LNCaP clone FGC (cell line): ENCODE results near the gene ATG9B.

Experiments
- DNase-seq: peaks from one replicate; pipeline ENCODE4 v3.0.0-alpha.2; 2011; ENCODE audit warnings: low read depth
- H3K4me3 ChIP-seq: 2 replicates; pipeline ENCODE4 v1.5.1; 2011; ENCODE audit warnings: mild to moderate bottlenecking, low read depth, low read length, control low read depth
- CTCF ChIP-seq: IDR thresholded peaks from 2 replicates; pipeline ENCODE4 v1.5.1; 2012; ENCODE audit warnings: mild to moderate bottlenecking; ENCODE audit not compliant: control insufficient read depth, insufficient read depth; ENCODE audit errors: extremely low read depth

Gene ATG9B

GRCh38 chr7:151024435-151025056, at the start of gene ATG9B:
Gene ATG9B, minus strand, starts transcription at chr7:151024494. Its CDS starts 71 bp downstream, at chr7:151024423.
- no peak for TF ChIP-seq CTCF
- no peak for DNase-seq

GRCh38 chr7:151073990-151074389, 49.7 kb upstream of the ATG9B start:
- no peak for DNase-seq
- no peak overlapping the region for H3K4me3 ChIP-seq
- TF ChIP-seq CTCF, result no peak

More at GRCh38 chr7:151024435-151025056, at the start of gene ATG9B:
- no peak within 1 kb of the TSS for H3K4me3 ChIP-seq

GRCh38 chr7:151071032-151071866, 47.0 kb upstream of the ATG9B start:
- no peak overlapping the region for H3K4me3 ChIP-seq
- TF ChIP-seq CTCF, result no peak
- DNase-seq, result no peak

- DNase-seq, result no peak
- no peak overlapping the region for H3K4me3 ChIP-seq
- TF ChIP-seq CTCF, result no peak
These were observed 46.3 kb upstream of the ATG9B start for GRCh38 chr7:151070574-151070960.

GRCh38 chr7:151069841-151070573, 45.7 kb upstream of the ATG9B start:
- H3K4me3 ChIP-seq, result no peak overlapping the region
- no peak for TF ChIP-seq CTCF
- no peak for DNase-seq

GRCh38 chr7:151068069-151068773, 43.9 kb upstream of the ATG9B start:
- TF ChIP-seq CTCF, result no peak
- H3K4me3 ChIP-seq, result no peak overlapping the region
- DNase-seq, result no peak
